ENCODE results near the gene BRICD5. TPM values are rescaled to one million over a fixed set of nuclear protein-coding genes. Genes with fewer than 3 reads are reported as not detected.

Gene BRICD5
- total and polyA plus RNA-seq, 2 of the 13 experiments (the other 11 are each of a cell fraction or from before 2014, with no cell fraction given), result 1.6 to 5.8 TPM

- no peak overlapping the region for H3K27ac ChIP-seq (ENCODE audit: extremely low read length, insufficient read depth, low read length)
- no peaks in the 10 kb centered on the region for H3K79me2 ChIP-seq (ENCODE audit: insufficient read depth, low read length)
- peak overlapping the region in 2 of 3 experiments; percentile 28 to 55; a peak in 3 of 6 replicates for H3K4me3 ChIP-seq (replicated peaks in 1 of 3; ENCODE audit: insufficient read depth in 1 of 3, low read depth in 2 of 3, low read length in 3 of 3)
- no TSS peak for BruUV-seq (replicated peaks)
- no peak overlapping the region for H3K9ac ChIP-seq (ENCODE audit: insufficient read depth, low read depth, low read length)
- H3K4me1 ChIP-seq (ENCODE audit: insufficient read depth, low read length), result peaks cover 31% of the 10 kb centered on the region
- H2AFZ ChIP-seq (ENCODE audit: low read length), result no peak overlapping the region
- peak overlapping the region; percentile 53 for H3K4me2 ChIP-seq (ENCODE audit: low read depth, low read length)
- no peak for FAIRE-seq
- ChIA-PET POLR2A (interaction anchor here (1.0 kb wide), 1 partner anchor 11 kb away, joined by 3 read pairs; no protein-coding TSS in a partner anchor), CTCF (ENCODE audit: low intra/inter-chr PET ratio, low total read pairs) (no interaction called here)
- in situ Hi-C loops (cut with HindIII; ENCODE audit: extremely low pct_ligation_motif_present, low pct_unique_long_range_greater_than_20kb), result no loop called here
- no peaks in the 10 kb centered on the region for H3K9me3 ChIP-seq (ENCODE audit: low read length)
- H3K36me3 ChIP-seq (replicated peaks in 1 of 2; ENCODE audit: control insufficient read depth in 1 of 2, insufficient read depth in 2 of 2, low read length in 2 of 2), result peaks cover 6 to 13% of the 10 kb centered on the region in 2 experiments; a peak in 4 of 5 replicates
- 53% methylated on average over 8 of the region's 40 CpGs for WGBS (ENCODE audit: low lambda C conversion rate)
- TF ChIP-seq NONO (IDR thresholded peaks at IDR 0.05), result no peak
- 0 out of 2 replicates have a peak, but pooled peaks have one; percentile 3 for TF ChIP-seq NONO (CRISPR knock-in tag; conservative IDR thresholded peaks at IDR 0.05)
- no peak for TF ChIP-seq ARHGAP35 (CRISPR knock-in tag; IDR thresholded peaks at IDR 0.05; ENCODE audit: borderline replicate concordance)
- no peak for TF ChIP-seq ZNF546 (CRISPR knock-in tag; conservative IDR thresholded peaks at IDR 0.05)
- no peak for TF ChIP-seq SMAD3 (CRISPR knock-in tag; IDR thresholded peaks at IDR 0.05)
- TF ChIP-seq ZNF777 (CRISPR knock-in tag; IDR thresholded peaks at IDR 0.05), result 0 out of 2 replicates have a peak, but pooled peaks have one; percentile 6
- TF ChIP-seq ZNF773 (CRISPR knock-in tag; IDR thresholded peaks at IDR 0.05; ENCODE audit: borderline replicate concordance), result 0 out of 2 replicates have a peak, but pooled peaks have one; percentile 17
- TF ChIP-seq, protein P1, sequence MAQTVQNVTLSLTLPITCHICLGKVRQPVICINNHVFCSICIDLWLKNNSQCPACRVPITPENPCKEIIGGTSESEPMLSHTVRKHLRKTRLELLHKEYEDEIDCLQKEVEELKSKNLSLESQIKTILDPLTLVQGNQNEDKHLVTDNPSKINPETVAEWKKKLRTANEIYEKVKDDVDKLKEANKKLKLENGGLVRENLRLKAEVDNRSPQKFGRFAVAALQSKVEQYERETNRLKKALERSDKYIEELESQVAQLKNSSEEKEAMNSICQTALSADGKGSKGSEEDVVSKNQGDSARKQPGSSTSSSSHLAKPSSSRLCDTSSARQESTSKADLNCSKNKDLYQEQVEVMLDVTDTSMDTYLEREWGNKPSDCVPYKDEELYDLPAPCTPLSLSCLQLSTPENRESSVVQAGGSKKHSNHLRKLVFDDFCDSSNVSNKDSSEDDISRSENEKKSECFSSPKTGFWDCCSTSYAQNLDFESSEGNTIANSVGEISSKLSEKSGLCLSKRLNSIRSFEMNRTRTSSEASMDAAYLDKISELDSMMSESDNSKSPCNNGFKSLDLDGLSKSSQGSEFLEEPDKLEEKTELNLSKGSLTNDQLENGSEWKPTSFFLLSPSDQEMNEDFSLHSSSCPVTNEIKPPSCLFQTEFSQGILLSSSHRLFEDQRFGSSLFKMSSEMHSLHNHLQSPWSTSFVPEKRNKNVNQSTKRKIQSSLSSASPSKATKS (CRISPR knock-in tag; IDR thresholded peaks at IDR 0.05), result no peak
- TF ChIP-seq ZEB1 (IDR thresholded peaks at IDR 0.05; ENCODE audit: insufficient replicate concordance, low read depth), result peak; percentile 28
- no peak for TF ChIP-seq HOXD1 (CRISPR knock-in tag; IDR thresholded peaks at IDR 0.05)
- TF ChIP-seq MYPOP (CRISPR knock-in tag; IDR thresholded peaks at IDR 0.05), result no peak
- no peak for TF ChIP-seq LCORL (IDR thresholded peaks at IDR 0.05)
- no peak for TF ChIP-seq LCORL (CRISPR knock-in tag; IDR thresholded peaks at IDR 0.05)
- TF ChIP-seq POLR2A (IDR thresholded peaks at IDR 0.05; ENCODE audit: insufficient read depth in 1 of 2, low read depth in 2 of 2, low read length in 2 of 2), result 0 out of 4 replicates have a peak, but pooled peaks of 1 of the 2 experiments have one; percentile 27
- 0 out of 2 replicates have a peak, but pooled peaks cover 2% of the 10 kb centered on the region for H4K20me1 ChIP-seq (ENCODE audit: insufficient read depth, low read length)
- no peaks in the 10 kb centered on the region for H3K27me3 ChIP-seq (ENCODE audit: control insufficient read depth in 1 of 2, insufficient read depth in 2 of 2, low read length in 2 of 2)
- DNase-seq (ENCODE audit: low spot score), result no peak
- intact Hi-C loops (cut with micrococcal nuclease; ENCODE audit: unreplicated experiment), result no loop called here
- no peak; the same call in 2 of the 3 replicates for ATAC-seq
These were observed 26.4 kb upstream of the BRICD5 start for GRCh38 chr16:2237102-2237482.
